CD4-positive, CD25-positive, alpha-beta regulatory T cell (primary cell): ENCODE data around the gene PIK3R2. TPM values are rescaled to one million over a fixed set of nuclear protein-coding genes. Genes with fewer than 3 reads are reported as not detected.

Experiments used
- ATAC-seq, 2 donors: fragments of 150-1000 bp; cut with Tn5 transposase; one replicate each; pipeline ENCODE4 v1.10.0; 2021; ENCODE audit warnings: low read depth in 2 of 2, moderate number of reproducible peaks in 2 of 2, moderate library complexity in 1 of 2
- DNase-seq, 3 donors: peaks; one replicate each; pipeline versions ENCODE4 v3.0.0 to v3.0.0-alpha.2; 2012 to 2022; ENCODE audit warnings: mixed read lengths in 1 of 3
- H3K27ac ChIP-seq: one replicate; pipeline ENCODE4 v1.7.0; 2013; ENCODE audit warnings: mild to moderate bottlenecking, low read length; ENCODE audit not compliant: insufficient read depth, poor library complexity, severe bottlenecking
- H3K27me3 ChIP-seq: one replicate; pipeline ENCODE4 v1.7.0; 2013; ENCODE audit warnings: low read length; ENCODE audit not compliant: control insufficient read depth, insufficient read depth
- H3K36me3 ChIP-seq: one replicate; pipeline ENCODE4 v1.7.0; 2013; ENCODE audit warnings: mild to moderate bottlenecking, low read length, moderate library complexity; ENCODE audit not compliant: control insufficient read depth, insufficient read depth
- H3K4me1 ChIP-seq: 2 replicates; pipeline ENCODE4 v1.7.0; 2013; ENCODE audit warnings: mild to moderate bottlenecking, low read length; ENCODE audit not compliant: insufficient read depth, control insufficient read depth, poor library complexity, severe bottlenecking
- H3K4me3 ChIP-seq: one replicate; pipeline ENCODE4 v1.7.0; 2013; ENCODE audit warnings: low read depth, mild to moderate bottlenecking, low read length, moderate library complexity
- H3K9me3 ChIP-seq, 2 experiments: 1 replicate in 1 of 2; 2 replicates in 1 of 2; pipeline ENCODE4 v1.7.0; 2013; ENCODE audit warnings: low read length in 2 of 2, mild to moderate bottlenecking in 1 of 2, moderate library complexity in 1 of 2; ENCODE audit not compliant: control insufficient read depth in 2 of 2
- H3K27ac Mint-ChIP-seq, 3 donors: one replicate each; pipeline ENCODE4 v1.8.0; 2020 to 2022; ENCODE audit warnings: mild to moderate bottlenecking in 3 of 3, mixed read lengths in 3 of 3, moderate library complexity in 2 of 3
- H3K27me3 Mint-ChIP-seq: one replicate; pipeline ENCODE4 v1.8.0; 2022; ENCODE audit warnings: mild to moderate bottlenecking, mixed read lengths
- H3K36me3 Mint-ChIP-seq: one replicate; pipeline ENCODE4 v1.8.0; 2020; ENCODE audit warnings: mixed read lengths
- H3K4me1 Mint-ChIP-seq, 4 donors: one replicate each; pipeline ENCODE4 v1.8.0; 2020 to 2022; ENCODE audit warnings: mixed read lengths in 4 of 4, mild to moderate bottlenecking in 1 of 4
- H3K4me3 Mint-ChIP-seq, 4 donors: one replicate each; pipeline ENCODE4 v1.8.0; 2020 to 2022; ENCODE audit warnings: mild to moderate bottlenecking in 4 of 4, mixed read lengths in 4 of 4, moderate library complexity in 3 of 4
- H3K9me3 Mint-ChIP-seq, 7 donors: one replicate each; pipeline ENCODE4 v1.8.0; 2020 to 2022; ENCODE audit warnings: mixed read lengths in 7 of 7, mild to moderate bottlenecking in 3 of 7, moderate library complexity in 2 of 7
- polyA plus RNA-seq, 4 donors: library from polyadenylated mRNA; unstranded; fragments of 300-500 nt; fragmentation: Illumina TruSeq; gene quantifications; one replicate each; pipeline ENCODE4 v1.2.3, GENCODE V29; 2021
- total RNA-seq: library from RNA; stranded (reverse); gene quantifications from one replicate; pipeline ENCODE4 v1.2.3, GENCODE V29; 2022

Gene PIK3R2
- total and polyA plus RNA-seq, 5 donors from 2014 or later, result 0.42 to 9.4 (median 3.2) TPM

GRCh38 chr19:18119013-18119716 is 33.8 kb upstream of the PIK3R2 start:
- H3K4me3 Mint-ChIP-seq, result peak overlapping the region; percentile 93 to 98 (median 94)
- Histone ChIP-seq H3K27me3 (no peaks in the 10 kb centered on the region), H3K27ac (peak overlapping the region; percentile 85), H3K9me3 (no peaks in the 10 kb centered on the region), H3K4me3 (peak overlapping the region; percentile 88), H3K36me3 (peaks cover 26% of the 10 kb centered on the region), H3K4me1 (peaks cover 32% of the 10 kb centered on the region)
- H3K9me3 Mint-ChIP-seq, result no peaks in the 10 kb centered on the region
- ATAC-seq (peak; percentile 60 to 69), DNase-seq (peak; percentile 36 to 81 (median 70))
- peaks cover 0 to 34% (median 21%) of the 10 kb centered on the region in 4 donors for H3K4me1 Mint-ChIP-seq
- H3K27ac Mint-ChIP-seq, result peak overlapping the region; percentile 92 to 99 (median 98)
- H3K27me3 Mint-ChIP-seq, result no peaks in the 10 kb centered on the region
- peaks cover 10% of the 10 kb centered on the region for H3K36me3 Mint-ChIP-seq

GRCh38 chr19:18119717-18120105 is 33.3 kb upstream of the PIK3R2 start:
- H3K4me1 Mint-ChIP-seq, result peaks cover 0 to 32% (median 21%) of the 10 kb centered on the region in 4 donors
- Histone ChIP-seq H3K9me3 (no peaks in the 10 kb centered on the region), H3K4me1 (peaks cover 32% of the 10 kb centered on the region), H3K36me3 (peaks cover 31% of the 10 kb centered on the region), H3K4me3 (peak overlapping the region; percentile 88), H3K27me3 (no peaks in the 10 kb centered on the region), H3K27ac (peak overlapping the region; percentile 85)
- H3K4me3 Mint-ChIP-seq, result peak overlapping the region; percentile 93 to 98 (median 94)
- H3K27me3 Mint-ChIP-seq, result no peaks in the 10 kb centered on the region
- H3K27ac Mint-ChIP-seq, result peak overlapping the region; percentile 92 to 99 (median 98)
- ATAC-seq (peak; percentile 33 to 39), DNase-seq (peak in 2 of 3 donors; percentile 48 to 69)
- peaks cover 15% of the 10 kb centered on the region for H3K36me3 Mint-ChIP-seq
- no peaks in the 10 kb centered on the region for H3K9me3 Mint-ChIP-seq

DNA sequence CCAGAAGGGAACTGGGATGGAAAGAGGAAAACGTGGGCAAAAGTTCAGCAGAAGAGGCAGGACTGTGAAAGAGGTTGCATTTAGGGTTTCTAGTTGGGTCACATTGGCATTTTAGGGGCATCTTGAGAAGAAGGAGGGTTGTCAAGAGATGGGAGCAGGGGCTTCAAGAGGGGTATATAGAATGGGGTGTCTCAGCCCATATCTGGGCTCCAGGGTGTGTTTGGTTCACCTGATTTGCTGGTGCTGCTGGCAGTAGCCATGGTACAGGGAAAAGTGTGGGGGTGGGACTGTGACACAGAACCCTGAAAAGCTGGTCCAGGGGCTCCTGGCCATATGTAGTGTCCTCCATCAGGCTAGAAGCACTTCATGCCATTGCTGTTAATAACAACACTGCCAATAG is 32.8 kb upstream of the PIK3R2 start:
- peaks cover 15% of the 10 kb centered on the region for H3K36me3 Mint-ChIP-seq
- peak overlapping the region; percentile 92 to 99 (median 98) for H3K27ac Mint-ChIP-seq
- Histone ChIP-seq H3K9me3 (no peaks in the 10 kb centered on the region), H3K27ac (peak overlapping the region; percentile 85), H3K4me1 (peaks cover 32% of the 10 kb centered on the region), H3K27me3 (no peaks in the 10 kb centered on the region), H3K4me3 (peak overlapping the region; percentile 59), H3K36me3 (peaks cover 33% of the 10 kb centered on the region)
- DNase-seq (no peak), ATAC-seq (no peak)
- peak overlapping the region; percentile 93 to 98 (median 94) for H3K4me3 Mint-ChIP-seq
- H3K4me1 Mint-ChIP-seq, result peaks cover 0 to 32% (median 21%) of the 10 kb centered on the region in 4 donors
- no peaks in the 10 kb centered on the region for H3K9me3 Mint-ChIP-seq
- no peaks in the 10 kb centered on the region for H3K27me3 Mint-ChIP-seq

DNA sequence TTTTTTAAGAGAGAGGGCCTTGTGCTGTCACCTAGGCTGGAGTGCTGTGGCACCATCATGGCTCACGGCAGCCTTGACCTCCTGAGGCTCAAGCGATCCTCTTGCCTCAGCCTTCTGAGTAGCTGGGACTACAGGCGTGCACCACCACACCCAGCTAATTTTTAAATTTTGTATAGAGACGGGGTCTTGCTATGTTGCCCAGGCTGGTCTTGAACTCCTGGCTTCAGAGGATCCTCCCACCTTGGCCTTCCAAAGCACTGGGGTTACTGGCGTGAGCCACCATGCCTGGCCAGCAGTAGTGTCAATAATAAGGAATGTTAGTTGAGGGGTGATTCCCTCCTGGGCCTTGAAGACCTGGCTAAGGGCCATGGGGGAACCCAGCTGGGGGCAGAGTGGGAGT is 31.8 kb upstream of the PIK3R2 start:
- no peak for DNase-seq
- H3K36me3 ChIP-seq, result peaks cover 41% of the 10 kb centered on the region
- peaks cover 0 to 32% (median 19%) of the 10 kb centered on the region in 4 donors for H3K4me1 Mint-ChIP-seq
- peak overlapping the region; percentile 85 for H3K27ac ChIP-seq
- H3K27me3 Mint-ChIP-seq, result no peaks in the 10 kb centered on the region
- peaks cover 32% of the 10 kb centered on the region for H3K4me1 ChIP-seq
- H3K4me3 Mint-ChIP-seq, result peak overlapping the region in 1 of 4 donors; percentile 95
- ATAC-seq, result no peak
- no peak overlapping the region for H3K4me3 ChIP-seq
- H3K9me3 ChIP-seq, result no peaks in the 10 kb centered on the region
- H3K27me3 ChIP-seq, result no peaks in the 10 kb centered on the region
- H3K27ac Mint-ChIP-seq, result peak overlapping the region; percentile 92 to 99 (median 98)
- no peaks in the 10 kb centered on the region for H3K9me3 Mint-ChIP-seq
- peaks cover 15% of the 10 kb centered on the region for H3K36me3 Mint-ChIP-seq

DNA sequence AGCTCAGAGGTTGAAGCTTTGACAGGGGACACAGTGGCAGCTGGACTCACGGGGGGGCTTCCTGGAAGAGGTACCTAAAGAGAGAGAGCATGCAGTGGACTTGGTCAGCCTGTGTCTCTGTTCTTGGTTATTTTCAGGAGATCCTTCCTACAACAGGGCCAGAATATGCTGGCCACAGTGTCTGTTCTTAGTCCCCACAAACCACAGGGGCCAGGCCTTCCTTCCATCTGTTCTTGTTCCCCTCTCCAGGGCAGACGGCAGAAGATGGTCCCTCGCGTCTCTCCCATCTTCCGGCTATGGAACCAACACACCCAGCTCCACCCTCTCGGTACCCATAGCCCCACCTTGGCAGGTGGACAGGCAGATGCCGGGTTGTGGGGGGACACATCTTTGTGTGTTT is 30.5 kb upstream of the PIK3R2 start:
- H3K27me3 Mint-ChIP-seq, result no peaks in the 10 kb centered on the region
- H3K36me3 ChIP-seq, result peaks cover 44% of the 10 kb centered on the region
- H3K4me1 Mint-ChIP-seq, result peaks cover 0 to 26% (median 14%) of the 10 kb centered on the region in 4 donors
- H3K9me3 ChIP-seq, result no peaks in the 10 kb centered on the region
- peak overlapping the region in 1 of 3 donors; percentile 60 for H3K27ac Mint-ChIP-seq
- no peaks in the 10 kb centered on the region for H3K27me3 ChIP-seq
- peak overlapping the region in 1 of 4 donors; percentile 52 for H3K4me3 Mint-ChIP-seq
- DNase-seq (no peak), ATAC-seq (no peak)
- peaks cover 15% of the 10 kb centered on the region for H3K36me3 Mint-ChIP-seq
- no peak overlapping the region for H3K27ac ChIP-seq
- H3K4me1 ChIP-seq, result peaks cover 26% of the 10 kb centered on the region
- H3K9me3 Mint-ChIP-seq, result no peaks in the 10 kb centered on the region
- H3K4me3 ChIP-seq, result no peak overlapping the region

DNA sequence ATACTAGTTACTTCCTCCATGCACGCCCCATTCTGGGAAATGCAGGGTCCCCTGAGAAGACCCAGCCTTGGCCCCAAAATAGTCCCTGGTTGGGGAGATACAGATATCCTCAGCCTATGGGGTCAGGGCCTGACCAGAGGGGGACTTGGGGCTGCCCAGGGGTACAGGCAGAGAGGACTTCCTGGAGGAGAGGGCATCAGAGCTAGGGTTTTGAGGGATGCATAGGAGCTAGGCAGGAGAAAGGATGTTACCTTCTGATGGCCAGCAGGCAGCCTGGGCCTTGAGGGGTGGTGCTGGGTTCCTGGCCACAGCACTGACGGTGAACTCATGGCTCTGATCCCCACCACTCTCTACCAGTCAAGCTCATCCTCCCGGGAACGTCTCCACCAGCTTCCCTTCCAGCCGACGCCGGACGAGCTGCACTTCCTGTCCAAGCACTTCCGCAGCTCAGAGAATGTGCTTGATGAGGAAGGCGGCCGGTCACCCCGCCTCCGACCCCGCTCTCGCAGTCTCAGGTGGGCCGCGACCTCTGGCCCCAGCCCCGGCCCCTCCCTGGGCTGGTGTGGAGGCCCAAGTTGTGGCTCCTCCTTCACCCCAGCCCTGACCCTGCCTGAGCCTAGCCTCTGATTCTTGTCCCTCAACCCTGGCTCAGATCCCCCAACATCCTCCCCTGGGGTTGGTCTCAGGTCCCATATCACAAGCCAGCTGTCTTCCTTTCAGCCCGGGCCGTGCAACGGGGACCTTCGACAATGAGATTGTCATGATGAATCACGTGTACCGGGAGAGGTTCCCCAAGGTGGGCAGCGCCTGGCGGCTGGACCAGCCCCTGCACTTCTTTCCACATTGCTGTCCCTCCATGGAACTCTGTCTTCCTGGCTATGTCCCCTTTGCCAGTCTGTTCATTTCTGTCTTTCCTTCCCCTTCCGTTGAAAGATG is 29.8 kb upstream of the PIK3R2 start:
- peaks cover 49% of the 10 kb centered on the region for H3K36me3 ChIP-seq
- H3K4me1 Mint-ChIP-seq, result peaks cover 0 to 24% (median 13%) of the 10 kb centered on the region in 4 donors

DNA sequence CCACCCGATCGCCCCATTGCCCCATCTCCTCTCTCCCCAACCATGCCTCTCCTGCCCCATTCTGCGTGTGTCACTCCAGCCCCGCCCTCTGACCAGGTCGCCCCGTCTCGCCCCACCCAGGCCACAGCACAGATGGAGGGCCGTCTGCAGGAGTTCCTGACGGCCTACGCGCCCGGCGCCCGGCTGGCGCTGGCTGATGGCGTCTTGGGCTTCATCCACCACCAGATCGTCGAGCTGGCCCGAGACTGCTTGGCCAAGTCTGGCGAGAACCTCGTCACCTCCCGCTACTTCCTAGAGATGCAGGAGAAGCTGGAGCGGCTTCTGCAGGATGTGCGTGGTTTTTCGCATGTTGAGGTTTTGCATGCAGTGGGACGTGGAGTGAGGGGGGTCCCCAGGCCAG is 29.1 kb upstream of the PIK3R2 start:
- ATAC-seq, result no peak
- Mint-ChIP-seq H3K4me3 (no peak overlapping the region), H3K27ac (no peak overlapping the region), H3K4me1 (peaks cover 0 to 20% (median 11%) of the 10 kb centered on the region in 4 donors), H3K9me3 (no peaks in the 10 kb centered on the region), H3K36me3 (peaks cover 18% of the 10 kb centered on the region), H3K27me3 (no peaks in the 10 kb centered on the region)
- Histone ChIP-seq H3K36me3 (peaks cover 56% of the 10 kb centered on the region), H3K4me1 (peaks cover 18% of the 10 kb centered on the region), H3K9me3 (no peaks in the 10 kb centered on the region), H3K27ac (no peak overlapping the region), H3K27me3 (no peaks in the 10 kb centered on the region), H3K4me3 (no peak overlapping the region)
- no peak for DNase-seq

More for the DNA sequence above, 29.8 kb upstream of the PIK3R2 start:
- Histone ChIP-seq H3K27ac (no peak overlapping the region), H3K27me3 (no peaks in the 10 kb centered on the region), H3K4me1 (peaks cover 24% of the 10 kb centered on the region), H3K4me3 (no peak overlapping the region), H3K9me3 (no peaks in the 10 kb centered on the region)
- Mint-ChIP-seq H3K36me3 (peaks cover 15% of the 10 kb centered on the region), H3K27ac (peak overlapping the region in 2 of 3 donors; percentile 60 to 65), H3K27me3 (no peaks in the 10 kb centered on the region), H3K4me3 (no peak overlapping the region), H3K9me3 (no peaks in the 10 kb centered on the region)
- DNase-seq (no peak), ATAC-seq (no peak)
